Esophagus muscularis mucosa (tissue), 3 donors: ENCODE data around the gene SYVN1.

ENCODE experiments used
- CTCF ChIP-seq, 3 experiments: fragments of 200-600 bp in 2 of 3; fragments of 450-650 bp in 1 of 3; sonication (generic) in 2 of 3; IDR thresholded peaks; one replicate each; pipeline ENCODE4 v1.5.1; 2017 to 2019; ENCODE audit warnings: antibody characterized with exemption in 3 of 3, mild to moderate bottlenecking in 2 of 3, moderate library complexity in 1 of 3
- POLR2AphosphoS5 ChIP-seq, 2 donors: sonication (generic); formaldehyde crosslinking; IDR thresholded peaks; one replicate each; pipeline ENCODE4 v1.6.1; 2017; ENCODE audit warnings: antibody characterized with exemption in 2 of 2

- TF ChIP-seq POLR2AphosphoS5 (IDR thresholded peaks at IDR 0.05) (no peak), CTCF (IDR thresholded peaks at IDR 0.05) (no peak)
Observed at GRCh38 chr11:65183201-65183891, 49.0 kb upstream of the SYVN1 start.
